OCI-LY3 (cell line): ENCODE results near the gene LAD1.

Experiments
- CTCF ChIP-seq: fragments of 200-600, 300-600 bp; sonication (generic); IDR thresholded peaks from 2 replicates; pipeline ENCODE4 v1.5.1; 2014; ENCODE audit warnings: antibody characterized with exemption, low read length, low read depth
- EZH2phosphoT487 ChIP-seq: fragments of 200-600 bp; shearing (Covaris generic); IDR thresholded peaks from 2 replicates; pipeline ENCODE4 v1.6.1; 2018; ENCODE audit warnings: antibody characterized with exemption, mixed run types, low read depth

- no peak for TF ChIP-seq CTCF
- no peak for TF ChIP-seq EZH2phosphoT487
Measured at GRCh38 chr1:201379733-201380242, 19.3 kb downstream of the LAD1 start.
